ENCODE measurements around the gene SNX1. TPM values are rescaled to one million over a fixed set of nuclear protein-coding genes. Genes with fewer than 3 reads are reported as not detected.
"Not testable (repeated sequence)": the region's sequence is repeated elsewhere in the genome, so short reads cannot be mapped to it uniquely, and the experiment has no call there.

The SNX1 gene
- total RNA-seq, 2 experiments from 2014 or later, result 75.6 to 80.1 TPM

DNA sequence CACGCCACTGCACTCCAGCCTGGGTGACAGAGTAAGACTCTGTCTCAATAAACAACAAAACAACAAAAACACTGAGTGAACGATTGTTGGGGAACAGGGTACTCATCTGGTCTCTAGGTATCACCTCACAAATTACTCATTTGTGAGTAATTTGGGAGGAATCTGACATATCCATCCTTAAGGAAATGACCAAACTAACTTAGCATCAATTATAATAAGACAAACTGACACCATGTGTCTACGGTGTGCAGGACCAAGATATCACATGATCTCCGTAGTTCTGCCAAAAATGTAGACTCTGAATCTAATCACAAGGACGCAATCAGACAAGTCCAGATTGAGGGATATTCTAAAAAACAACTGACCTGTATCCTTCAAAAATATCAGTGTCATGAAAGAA is 37.5 kb upstream of the SNX1 start:
- ATAC-seq, result no peak
- intact Hi-C loops (cut with micrococcal nuclease), result no loop called here
- Mint-ChIP-seq H3K9me3 (no peaks in the 10 kb centered on the region), H3K4me3 (no peak overlapping the region), H3K4me1 (ENCODE audit: low read depth) (no peaks in the 10 kb centered on the region), H3K27ac (no peak overlapping the region), H3K27me3 (no peaks in the 10 kb centered on the region), H3K36me3 (ENCODE audit: low read depth) (no peaks in the 10 kb centered on the region)
- TF ChIP-seq, protein P1, sequence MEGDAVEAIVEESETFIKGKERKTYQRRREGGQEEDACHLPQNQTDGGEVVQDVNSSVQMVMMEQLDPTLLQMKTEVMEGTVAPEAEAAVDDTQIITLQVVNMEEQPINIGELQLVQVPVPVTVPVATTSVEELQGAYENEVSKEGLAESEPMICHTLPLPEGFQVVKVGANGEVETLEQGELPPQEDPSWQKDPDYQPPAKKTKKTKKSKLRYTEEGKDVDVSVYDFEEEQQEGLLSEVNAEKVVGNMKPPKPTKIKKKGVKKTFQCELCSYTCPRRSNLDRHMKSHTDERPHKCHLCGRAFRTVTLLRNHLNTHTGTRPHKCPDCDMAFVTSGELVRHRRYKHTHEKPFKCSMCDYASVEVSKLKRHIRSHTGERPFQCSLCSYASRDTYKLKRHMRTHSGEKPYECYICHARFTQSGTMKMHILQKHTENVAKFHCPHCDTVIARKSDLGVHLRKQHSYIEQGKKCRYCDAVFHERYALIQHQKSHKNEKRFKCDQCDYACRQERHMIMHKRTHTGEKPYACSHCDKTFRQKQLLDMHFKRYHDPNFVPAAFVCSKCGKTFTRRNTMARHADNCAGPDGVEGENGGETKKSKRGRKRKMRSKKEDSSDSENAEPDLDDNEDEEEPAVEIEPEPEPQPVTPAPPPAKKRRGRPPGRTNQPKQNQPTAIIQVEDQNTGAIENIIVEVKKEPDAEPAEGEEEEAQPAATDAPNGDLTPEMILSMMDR (IDR thresholded peaks at IDR 0.05), result no peak
- DNase-seq, result no peak
- CTCF ChIA-PET, result no interaction called here
- POLR2A ChIA-PET, result no interaction called here

DNA sequence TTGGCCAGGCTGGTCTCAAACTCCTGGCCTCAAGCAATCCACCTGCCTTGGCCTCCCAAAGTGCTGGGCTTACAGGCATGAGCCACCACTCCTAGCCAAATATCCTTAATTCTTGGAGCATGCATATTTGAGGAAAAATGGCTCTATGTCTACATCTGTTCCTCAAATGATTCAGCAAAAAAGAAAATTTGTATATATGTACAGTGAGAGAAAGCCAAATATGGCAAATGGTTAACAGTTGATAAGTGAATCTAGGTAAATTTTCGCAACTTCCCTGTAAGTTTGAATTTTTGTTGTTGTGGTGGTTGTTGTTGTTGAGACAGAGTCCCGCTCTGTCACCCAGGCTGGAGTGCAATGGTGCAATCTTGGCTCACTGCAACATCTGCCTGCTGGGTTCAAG is 36.7 kb upstream of the SNX1 start:
- H3K9me3 Mint-ChIP-seq; POLR2A ChIA-PET; H3K27ac Mint-ChIP-seq; H3K4me3 Mint-ChIP-seq; ATAC-seq; H3K27me3 Mint-ChIP-seq; H3K36me3 Mint-ChIP-seq (ENCODE audit: low read depth); H3K4me1 Mint-ChIP-seq (ENCODE audit: low read depth); intact Hi-C loops (cut with micrococcal nuclease); DNase-seq: not testable (repeated sequence)
- CTCF ChIA-PET, result interaction anchor here (1.6 kb wide), 1 partner anchor 13 kb away, joined by 3 read pairs; the partner anchor contains the start of gene DAPK2

DNA sequence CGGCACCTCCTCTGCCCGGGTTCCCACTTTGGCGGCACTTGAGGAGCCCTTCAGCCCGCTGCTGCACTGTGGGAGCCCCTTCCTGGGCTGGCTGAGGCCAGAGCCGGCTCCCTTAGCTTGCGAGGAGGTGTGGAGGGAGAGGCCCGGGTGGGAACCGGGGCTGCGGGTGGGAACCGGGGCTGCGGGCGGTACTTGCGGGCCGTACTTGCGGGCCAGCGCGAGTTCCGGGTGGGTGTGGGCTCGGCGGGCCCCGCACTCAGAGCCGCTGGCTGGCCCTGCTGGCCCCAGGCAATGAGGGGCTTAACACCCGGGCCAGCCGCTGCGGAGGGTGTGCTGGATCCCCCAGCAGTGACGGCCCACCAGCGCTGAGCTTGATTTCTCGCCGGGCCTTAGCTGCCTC is 35.1 kb upstream of the SNX1 start:
- Mint-ChIP-seq H3K4me3 (no peak overlapping the region), H3K27ac (no peak overlapping the region), H3K9me3 (no peaks in the 10 kb centered on the region), H3K4me1 (ENCODE audit: low read depth) (no peaks in the 10 kb centered on the region), H3K36me3 (ENCODE audit: low read depth) (no peaks in the 10 kb centered on the region), H3K27me3 (no peaks in the 10 kb centered on the region)
- CTCF ChIA-PET, result interaction anchor here (1.6 kb wide), 1 partner anchor 14 kb away, joined by 3 read pairs; the partner anchor contains the start of gene DAPK2
- TF ChIP-seq, protein P1 (IDR thresholded peaks at IDR 0.05), result no peak
- DNase-seq (no peak), ATAC-seq (no peak)
- intact Hi-C loops (cut with micrococcal nuclease), result loop anchor here (10.0 kb wide), 1 partner anchor 446 kb away; no protein-coding TSS in a partner anchor
- POLR2A ChIA-PET, result no interaction called here

DNA sequence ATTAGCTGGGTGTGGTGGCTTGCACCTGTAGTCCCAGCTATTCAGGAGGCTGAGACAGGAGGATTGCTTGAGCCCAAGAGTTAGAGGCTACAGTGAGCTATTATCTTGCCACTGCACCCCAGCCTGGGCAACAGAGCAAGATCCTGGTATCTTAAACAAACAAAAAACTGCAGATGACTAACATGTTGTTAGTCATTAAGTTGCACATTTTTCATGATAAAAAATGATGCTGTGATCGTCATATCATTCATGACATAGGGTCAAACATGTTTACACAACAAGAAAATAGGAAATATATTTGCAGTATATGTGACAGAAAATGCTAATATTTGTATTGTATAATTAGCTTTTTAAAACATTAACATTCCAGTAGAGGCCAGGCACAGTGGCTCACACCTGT is 29.3 kb upstream of the SNX1 start:
- Mint-ChIP-seq H3K4me1 (ENCODE audit: low read depth) (peaks cover 4% of the 10 kb centered on the region), H3K36me3 (ENCODE audit: low read depth) (peaks cover 2% of the 10 kb centered on the region), H3K27me3 (no peaks in the 10 kb centered on the region), H3K4me3 (no peak overlapping the region), H3K9me3 (no peaks in the 10 kb centered on the region), H3K27ac (no peak overlapping the region)
- DNase-seq (no peak), ATAC-seq (no peak)
- ChIA-PET POLR2A (interaction anchor here (1.5 kb wide), 1 partner anchor 233 kb away, joined by 3 read pairs; no protein-coding TSS in a partner anchor), CTCF (interaction anchor here (0.8 to 9.6 kb wide), 14 partner anchors 8 to 455 kb away, joined by 3 to 95 read pairs (median 12); partner anchors contain the start of gene DAPK2)
- intact Hi-C loops (cut with micrococcal nuclease), result loop anchor here (5.0 to 10.0 kb wide), 2 partner anchors 314 to 452 kb away; no protein-coding TSS in a partner anchor
- TF ChIP-seq, protein P1 (IDR thresholded peaks at IDR 0.05), result no peak

DNA sequence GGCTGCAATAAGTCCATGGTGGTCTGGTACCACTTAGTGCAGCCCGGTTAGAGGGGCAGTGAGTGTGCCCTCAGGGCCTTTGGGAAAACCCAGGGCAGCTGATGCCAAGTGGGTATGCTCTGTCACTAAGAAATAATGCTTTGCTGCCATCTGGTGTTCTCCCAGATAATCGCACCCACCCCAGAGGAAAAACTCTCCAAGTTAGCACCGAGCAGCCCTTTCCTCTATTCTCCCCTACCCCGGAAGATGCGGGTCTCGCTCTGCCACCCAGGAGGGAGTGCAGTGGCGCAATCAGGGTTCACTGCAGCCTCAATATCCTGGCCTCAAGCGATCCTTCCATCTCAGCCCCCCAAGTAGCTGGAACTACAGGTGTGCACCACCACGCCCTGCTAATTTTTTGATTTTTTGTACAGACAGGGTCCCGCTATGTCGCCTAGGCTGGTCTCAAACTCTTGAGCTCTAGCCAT is 28.2 kb upstream of the SNX1 start:
- peaks cover 8% of the 10 kb centered on the region for H3K36me3 Mint-ChIP-seq (ENCODE audit: low read depth)
- POLR2A ChIA-PET, result interaction anchor here (0.8 to 1.5 kb wide), 2 partner anchors 26 to 235 kb away, joined by 3 read pairs; partner anchors contain the start of gene CIAO2A
- H3K4me3 Mint-ChIP-seq, result no peak overlapping the region
- ATAC-seq, result peak; percentile 89
- no peak overlapping the region for H3K27ac Mint-ChIP-seq
- CTCF ChIA-PET, result interaction anchor here (0.6 to 9.6 kb wide), 60 partner anchors 11 to 601 kb away, joined by 3 to 95 read pairs (median 4); partner anchors contain the start of genes CIAO2A and DAPK2
- H3K4me1 Mint-ChIP-seq (ENCODE audit: low read depth), result peaks cover 4% of the 10 kb centered on the region
- DNase-seq, result peak; percentile 80
- no peaks in the 10 kb centered on the region for H3K27me3 Mint-ChIP-seq
- TF ChIP-seq, protein P1 (IDR thresholded peaks at IDR 0.05), result peak; percentile 81
- no peaks in the 10 kb centered on the region for H3K9me3 Mint-ChIP-seq
- intact Hi-C loops (cut with micrococcal nuclease), result loop anchor here (5.0 to 10.0 kb wide), 2 partner anchors 315 to 453 kb away; no protein-coding TSS in a partner anchor

Data from activated CD8-positive, alpha-beta T cell treated with anti-CD3 and anti-CD28 coated beads for 36 hours (primary cell).